Activated CD8-positive, alpha-beta memory T cell treated with anti-CD3 and anti-CD28 coated beads, Interleukin-2, amount 50 U/mL, for 1 hour (primary cell): ENCODE data around the gene SLA2.
A peak's percentile ranks its signal among the peaks of the same experiment; 100 is the strongest.

Experiments used
- DNase-seq: peaks from one replicate; pipeline ENCODE4 v3.0.0-alpha.2; 2020; ENCODE audit errors: extremely low read depth

Gene SLA2

DNA sequence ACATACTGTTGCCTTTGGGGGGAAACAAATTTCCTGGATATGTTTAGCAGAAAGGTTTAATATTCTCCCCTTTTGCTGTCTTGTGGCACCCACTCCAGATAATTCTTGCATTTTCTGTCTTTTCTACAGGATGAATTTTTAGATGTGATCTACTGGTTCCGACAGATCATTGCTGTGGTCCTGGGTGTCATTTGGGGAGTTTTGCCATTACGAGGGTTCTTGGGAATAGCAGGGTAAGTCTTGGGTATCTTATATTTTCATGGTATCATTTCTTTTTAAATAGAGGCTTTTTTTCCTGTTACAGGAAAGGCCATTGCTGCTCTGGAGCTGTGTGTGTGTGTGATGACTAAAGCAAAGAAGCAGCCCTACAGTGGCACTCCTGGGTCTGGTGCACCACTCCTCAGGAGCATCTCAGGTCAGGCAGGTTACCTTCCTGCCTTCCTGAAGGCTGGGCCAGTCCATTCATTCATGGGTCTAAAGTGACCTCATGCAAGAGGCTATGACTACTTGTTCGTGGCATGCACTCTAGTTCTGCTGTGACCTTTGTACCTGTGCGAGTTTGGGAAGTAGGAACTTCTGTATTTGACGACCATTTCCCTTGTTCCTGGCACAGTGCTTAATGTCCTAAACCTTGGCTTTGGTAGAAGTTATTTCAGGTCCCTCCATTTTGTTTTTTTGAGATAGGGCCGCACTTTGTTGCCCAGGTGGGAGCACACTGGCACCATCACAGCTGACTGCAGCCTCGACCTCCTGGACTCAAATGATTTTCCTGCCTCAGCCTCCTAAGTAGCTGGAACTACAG lies 38.2 kb downstream of the SLA2 start:
- DNase-seq = no peak

DNA sequence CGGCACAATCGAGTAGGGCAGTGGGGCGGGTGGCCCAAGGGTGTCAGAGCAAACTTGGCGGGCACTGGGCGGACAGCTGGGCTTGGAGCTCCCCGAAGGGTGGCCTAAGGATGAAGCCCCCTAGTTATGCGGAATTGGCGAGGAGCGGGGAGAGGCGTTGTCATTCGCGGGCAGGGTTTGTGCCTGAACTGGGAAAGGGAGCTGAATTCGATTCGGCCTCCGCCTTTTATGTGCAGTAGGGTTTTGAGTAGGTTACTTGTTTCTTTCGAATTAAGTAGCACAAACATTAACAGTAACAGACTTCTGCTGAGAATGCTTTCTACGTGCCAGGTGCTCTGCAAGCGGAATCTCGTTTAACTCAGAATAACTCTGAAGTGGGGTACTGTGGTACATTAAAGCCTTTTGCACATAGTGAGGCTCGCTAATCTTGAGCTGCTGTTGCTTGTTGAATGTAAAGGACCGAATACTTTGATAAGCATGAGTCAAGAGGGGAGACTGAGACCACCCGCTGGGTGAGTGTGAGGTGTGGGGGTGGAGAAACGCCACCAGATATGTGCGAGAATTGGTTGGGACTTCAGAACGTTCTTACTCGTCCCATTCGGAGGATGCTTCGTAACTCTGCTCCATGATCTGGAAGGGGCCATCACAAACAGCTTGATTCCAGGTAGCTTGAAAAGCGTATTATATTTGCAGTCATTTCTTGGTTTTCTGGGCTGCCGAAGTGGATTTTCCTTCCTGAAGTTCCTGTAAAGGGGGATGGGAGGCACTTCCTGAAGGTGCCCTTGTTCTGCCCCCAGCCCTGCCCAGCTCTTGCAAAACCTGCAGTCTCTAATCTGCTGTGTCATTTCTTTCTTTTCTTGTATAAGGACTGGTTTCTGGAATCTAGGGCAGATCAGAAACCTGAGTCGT lies 39.6 kb downstream of the SLA2 start:
- DNase-seq = no peak

DNA sequence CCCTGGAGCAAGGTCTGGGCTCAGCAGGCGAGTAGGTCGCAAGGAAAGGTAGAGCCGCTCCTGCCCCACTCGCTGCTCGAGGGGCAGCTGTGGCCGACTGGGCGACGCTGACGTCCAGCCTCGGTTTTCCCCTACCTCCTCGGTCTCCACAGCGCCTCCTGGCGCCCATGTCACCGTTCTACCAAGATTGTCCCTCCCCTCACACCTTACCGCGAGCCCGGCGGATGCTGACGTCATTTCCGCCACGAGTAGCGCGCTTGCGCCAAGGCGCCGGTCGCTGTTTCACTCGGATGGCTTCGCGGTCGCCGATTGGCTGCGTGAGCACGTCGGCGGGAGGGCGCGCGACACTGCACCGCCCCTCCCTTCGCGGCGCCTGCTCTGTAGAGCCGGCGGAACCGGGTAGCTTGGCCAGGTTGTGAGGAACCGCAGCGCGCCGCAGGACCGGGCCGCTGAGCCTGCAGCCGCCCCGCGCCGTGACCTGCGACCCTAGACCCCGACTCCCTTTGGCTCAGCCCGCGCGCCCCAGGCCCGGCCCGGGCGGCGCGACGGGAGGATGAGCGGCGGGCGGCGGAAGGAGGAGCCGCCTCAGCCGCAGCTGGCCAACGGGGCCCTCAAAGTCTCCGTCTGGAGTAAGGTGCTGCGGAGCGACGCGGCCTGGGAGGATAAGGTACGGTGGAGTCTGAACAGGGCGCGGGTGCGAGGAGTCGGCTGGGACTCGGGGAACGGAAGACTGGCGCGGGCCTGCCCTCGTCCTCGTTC lies 40.4 kb downstream of the SLA2 start, which contains the start of gene RAB5IF:
Gene RAB5IF, plus strand, starts transcription at position 381 of the 759 bp plus-strand sequence. Its CDS starts 173 bp downstream, at position 554.
- DNase-seq = peak; percentile 96

DNA sequence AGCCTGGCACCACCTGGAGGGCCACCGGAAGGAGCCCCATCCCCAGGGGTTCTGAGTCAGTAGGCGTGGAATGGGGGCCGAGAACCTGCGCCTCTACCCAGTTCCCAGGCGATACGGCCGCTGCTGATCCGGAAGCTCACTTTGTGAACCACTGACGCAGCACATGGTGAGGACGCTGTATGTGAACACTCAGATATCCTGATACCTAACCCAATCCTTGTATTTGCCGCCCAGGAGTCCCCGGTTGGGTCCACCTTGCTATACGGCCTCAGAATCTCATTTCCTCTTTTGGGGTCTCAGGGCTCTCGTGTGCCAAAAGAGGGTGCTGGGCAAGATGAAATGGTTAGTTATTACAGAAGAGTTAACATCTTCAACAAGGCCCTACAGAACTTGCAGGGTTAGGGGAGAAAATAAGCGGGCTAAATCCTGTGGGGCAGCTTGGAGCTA lies 41.0 kb downstream of the SLA2 start:
- no peak for DNase-seq

DNA sequence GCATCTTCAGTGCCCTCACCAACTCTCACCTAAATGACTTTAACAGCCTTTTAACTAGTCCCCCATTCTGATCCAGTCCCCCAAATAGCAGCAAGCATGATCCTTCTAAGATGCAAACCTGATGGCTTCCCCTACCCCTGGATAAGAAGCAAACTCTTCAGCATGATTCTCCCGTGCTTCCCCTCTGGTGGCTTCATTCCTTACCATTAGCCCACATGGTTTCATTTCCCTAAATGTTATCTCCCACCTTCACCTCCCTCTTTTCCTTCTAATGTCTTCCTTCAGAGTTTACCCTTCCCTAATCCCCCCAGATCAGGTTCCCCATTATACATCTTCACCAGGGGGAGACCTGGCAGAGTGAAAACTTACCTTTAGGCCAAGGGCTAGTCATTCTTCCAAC lies 44.5 kb downstream of the SLA2 start:
- DNase-seq = no peak

DNA sequence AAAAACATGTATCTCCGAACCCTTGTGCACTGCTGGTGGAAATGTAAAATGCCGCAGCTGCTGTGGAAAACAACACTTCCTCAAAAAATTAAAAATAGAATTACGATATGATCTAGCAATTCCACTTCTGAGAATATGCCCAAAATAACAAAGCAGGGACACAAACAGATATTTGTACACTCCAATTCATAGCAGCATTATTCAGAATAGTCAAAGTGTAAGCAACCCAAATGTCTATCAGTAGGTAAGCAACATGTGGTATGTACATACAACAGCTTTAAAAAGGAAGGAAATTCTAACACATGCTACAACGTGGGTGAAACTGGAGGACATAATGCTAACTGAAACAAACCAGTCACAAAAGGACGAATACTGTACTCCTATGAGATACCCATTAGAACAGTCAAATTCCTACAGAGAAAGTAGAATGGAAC lies 46.1 kb downstream of the SLA2 start:
- no peak for DNase-seq

DNA sequence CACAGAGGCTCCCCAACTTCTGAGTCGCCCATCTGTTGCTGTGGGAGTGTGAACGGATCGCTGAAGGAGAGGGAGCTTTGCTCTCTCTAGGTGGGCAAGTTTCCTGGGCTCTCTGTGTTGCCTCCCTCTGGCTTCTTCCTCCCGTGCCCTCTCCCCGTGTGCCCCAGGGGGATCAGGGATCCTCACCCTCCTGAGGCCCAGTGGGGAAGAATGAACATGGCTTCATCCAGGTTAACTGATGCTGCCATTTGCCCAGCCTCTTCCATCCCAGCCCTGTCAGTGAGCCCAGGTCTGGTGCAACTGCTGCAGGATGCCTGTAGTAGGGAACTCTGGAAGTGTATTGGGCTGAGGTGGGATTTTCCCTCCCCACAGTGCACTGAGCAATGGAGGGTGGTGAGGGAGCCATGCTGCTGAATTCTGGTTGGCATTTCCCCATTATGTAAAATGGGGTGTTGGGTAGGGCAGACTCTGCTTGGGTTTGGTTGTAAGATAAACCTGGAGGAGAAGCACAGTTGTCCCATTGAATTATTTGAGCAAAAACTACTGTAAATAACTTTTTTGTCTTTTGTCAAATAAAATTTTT lies 52.6 kb downstream of the SLA2 start:
- no peak for DNase-seq

DNA sequence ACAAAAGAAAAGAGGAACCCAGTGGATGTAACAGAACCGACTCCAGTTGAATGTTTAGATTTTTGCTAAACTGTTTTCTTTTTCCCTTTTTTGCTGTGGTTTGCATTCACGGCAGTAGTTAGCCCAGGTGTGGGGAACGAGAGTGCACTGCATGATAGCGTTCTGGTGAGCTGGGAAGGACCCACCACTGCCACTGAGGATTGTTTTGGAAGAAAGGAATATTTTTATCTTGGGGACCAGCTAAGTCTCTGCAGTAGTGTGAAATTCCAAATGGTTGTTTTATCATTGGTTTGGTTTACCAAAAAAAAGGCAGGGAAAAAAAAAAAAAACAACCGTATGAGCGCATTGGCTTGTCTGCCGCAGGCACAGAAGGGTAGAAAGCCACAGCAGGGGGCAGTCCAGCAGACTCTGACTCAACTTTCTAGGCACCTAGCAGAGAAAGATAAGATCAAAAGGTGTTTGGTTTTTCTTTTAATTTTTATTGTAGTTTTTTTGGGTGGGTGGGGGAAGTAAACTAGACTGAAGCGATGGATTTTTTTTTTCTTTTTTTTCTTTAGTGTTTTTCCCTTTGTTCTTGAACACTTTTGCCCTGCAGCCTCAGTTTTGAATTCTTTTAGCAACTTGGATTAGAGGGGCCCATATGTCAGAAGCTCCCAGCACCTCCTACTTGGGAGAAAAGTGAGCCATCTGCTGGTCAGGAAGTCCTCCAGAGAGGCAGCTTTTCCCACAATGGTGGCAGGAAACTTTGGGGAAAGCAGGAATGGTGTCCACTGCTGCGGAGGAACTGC lies 53.9 kb downstream of the SLA2 start:
- no peak for DNase-seq

DNA sequence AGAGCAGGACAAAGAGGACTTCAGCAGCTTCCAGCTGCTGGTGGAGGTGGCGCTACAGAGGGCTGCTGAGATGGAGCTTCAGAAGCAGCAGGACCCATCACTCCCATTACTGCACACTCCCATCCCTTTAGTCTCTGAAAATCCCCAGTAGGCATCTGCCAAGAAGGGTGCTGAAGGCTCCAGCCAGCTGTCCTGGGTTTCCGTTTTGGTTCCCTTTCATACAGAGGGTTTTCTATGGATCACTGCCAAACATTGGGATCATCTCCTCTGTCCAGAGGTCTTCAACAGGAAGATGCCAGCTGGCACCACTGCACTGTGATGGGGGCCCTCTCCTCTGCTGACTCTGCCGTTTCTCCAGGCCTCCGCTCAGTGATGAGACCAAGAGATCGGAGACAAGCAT lies 54.7 kb downstream of the SLA2 start:
- DNase-seq = no peak

DNA sequence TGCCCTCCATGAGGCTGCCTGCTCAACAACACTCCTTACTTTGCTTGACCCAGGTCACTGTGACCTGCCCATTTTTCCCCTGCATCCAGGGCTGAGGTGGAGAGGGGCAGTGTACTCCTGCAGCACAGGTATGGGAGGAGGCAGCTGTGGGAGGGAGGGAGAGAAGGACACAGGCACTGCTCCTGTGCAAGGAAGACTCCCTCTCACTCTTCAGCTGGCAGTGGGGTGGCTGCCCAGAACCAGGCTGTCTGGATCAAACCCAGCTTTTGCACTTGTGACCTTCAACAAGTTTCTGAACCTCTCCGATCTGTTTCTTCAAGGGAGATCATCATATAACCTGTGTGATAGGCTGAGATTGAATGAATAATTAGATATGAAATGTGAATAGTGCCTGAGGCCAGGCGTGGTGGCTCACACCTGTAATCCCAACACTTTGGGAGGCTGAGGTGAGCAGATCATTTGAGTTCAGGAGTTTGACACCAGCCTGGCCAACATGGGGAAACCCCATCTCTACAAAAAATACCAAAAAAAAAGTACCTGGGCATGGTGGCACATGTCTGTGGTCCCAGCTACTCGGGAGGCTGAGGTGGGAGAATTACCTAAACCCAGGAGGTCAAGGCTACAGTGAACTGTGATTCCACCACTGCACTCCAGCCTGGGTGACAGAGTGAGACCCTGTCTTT lies 58.5 kb downstream of the SLA2 start:
- DNase-seq = no peak

DNA sequence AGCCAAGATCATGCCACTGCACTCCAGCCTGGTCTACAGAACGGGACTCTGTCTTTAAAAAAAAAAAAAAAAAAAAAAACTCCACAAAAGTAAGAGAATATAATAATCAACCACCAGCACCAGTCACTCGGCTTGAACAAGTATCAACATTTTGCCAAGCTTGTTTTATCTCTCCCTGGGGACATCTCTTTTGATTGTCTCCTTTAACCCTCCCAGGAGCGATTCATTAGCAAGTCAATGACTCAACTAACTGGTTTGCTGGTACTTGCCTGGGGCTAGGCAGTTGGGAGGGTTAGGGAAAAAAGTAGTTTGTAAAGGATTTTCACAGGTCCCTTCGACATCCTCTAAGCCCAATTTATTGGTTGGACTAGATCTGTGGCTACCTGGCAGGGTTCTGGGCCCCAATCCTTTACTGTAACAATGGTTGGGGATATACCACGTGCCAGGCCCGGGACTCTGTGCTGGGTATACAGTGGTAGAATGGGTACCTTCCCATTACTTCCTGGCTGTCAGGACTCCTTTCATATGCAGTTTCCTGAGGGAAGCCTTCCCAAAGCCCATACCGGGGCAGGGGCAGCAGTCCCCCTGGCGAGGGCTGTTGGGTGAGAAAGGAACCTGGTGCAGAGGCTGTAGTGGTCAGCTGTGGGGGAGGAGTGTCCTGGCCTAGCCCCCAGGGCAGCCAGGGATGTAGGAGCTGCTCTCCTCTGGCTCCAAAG lies 60.4 kb downstream of the SLA2 start:
- DNase-seq = no peak

DNA sequence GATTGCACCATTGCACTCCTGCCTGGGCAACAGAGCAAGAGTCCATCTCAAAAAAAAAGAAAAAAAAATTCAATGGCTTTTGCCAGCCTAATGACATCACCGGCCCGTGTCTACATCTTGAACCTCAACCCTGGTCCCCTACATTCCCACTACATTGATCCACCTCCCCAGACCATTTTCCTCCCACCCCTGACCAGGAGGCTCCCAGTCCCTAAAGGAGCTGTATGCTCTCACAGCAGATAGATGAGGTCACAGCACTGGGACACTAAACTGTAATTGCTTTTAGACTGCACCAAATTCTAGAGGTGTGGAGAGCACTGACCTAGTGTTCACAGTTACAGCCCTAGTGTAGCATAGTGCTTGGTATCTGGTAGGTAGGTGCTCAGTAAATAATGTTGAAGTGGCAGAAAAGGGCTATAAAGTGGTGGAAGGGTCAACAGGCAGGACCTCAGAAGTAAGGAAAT lies 61.9 kb downstream of the SLA2 start:
- no peak for DNase-seq

DNA sequence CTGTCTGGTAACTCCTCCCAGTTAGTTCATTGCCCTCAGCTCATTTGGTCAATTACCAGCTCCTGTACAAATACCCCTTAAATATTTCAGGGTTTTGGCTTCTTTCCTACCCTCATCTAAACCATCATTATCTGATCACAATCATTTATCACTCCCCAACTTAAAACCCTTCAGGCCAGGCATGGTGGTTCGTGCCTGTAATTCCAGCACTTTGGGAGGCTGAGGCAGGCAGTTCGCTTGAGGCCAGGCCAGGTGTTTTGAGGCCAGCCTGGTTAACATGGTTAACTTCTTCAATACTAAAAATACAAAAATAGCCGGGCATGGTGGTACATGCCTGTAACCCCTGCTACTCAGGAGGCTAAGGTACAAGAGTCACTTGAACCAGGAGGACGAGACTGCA lies 63.2 kb downstream of the SLA2 start:
- no peak for DNase-seq

DNA sequence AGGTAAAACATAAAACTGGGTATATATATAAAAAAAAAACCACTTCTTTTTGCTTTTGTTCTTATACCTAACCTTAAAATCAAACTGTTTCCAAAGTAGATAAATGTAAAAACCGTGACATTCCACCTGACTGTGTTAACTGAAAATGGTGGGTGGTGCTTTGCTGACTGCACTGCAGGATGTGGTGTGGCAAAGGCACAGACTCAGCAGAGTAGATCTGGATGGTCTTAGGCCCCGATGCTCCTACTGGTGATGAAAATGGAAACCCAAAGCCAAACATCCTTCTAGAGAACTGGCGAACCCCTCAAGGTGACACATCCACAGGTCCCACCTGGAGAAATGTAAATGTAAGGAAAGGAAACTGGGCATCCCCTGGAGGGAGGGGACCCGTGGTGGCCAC lies 63.7 kb downstream of the SLA2 start:
- no peak for DNase-seq

DNA sequence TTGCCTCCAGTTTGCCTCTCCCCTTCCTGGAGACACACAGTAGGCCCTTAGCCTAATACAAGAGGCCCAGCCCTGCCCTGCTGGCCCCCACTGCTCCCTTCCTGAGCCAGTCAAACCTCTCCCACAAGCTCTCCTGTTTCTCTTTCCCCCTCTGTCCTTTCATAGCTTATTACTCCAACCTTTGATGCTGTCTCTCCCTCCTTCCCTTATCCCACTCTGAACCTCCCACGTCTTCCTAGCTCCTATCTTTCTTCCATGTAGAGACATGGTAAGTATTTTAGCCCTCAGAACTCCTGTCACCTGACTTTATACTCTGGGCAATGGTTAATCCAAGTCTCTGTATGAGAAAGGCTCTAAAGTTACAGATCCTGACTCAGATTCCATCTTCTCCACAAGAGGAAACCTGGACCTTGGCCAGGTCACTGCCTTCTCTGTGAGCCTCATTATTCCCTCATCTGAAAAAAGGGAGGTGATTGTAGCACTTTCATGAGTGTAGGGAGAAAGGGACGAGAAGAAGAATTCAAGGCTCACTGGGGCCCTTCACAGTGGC lies 65.9 kb downstream of the SLA2 start:
- no peak for DNase-seq

DNA sequence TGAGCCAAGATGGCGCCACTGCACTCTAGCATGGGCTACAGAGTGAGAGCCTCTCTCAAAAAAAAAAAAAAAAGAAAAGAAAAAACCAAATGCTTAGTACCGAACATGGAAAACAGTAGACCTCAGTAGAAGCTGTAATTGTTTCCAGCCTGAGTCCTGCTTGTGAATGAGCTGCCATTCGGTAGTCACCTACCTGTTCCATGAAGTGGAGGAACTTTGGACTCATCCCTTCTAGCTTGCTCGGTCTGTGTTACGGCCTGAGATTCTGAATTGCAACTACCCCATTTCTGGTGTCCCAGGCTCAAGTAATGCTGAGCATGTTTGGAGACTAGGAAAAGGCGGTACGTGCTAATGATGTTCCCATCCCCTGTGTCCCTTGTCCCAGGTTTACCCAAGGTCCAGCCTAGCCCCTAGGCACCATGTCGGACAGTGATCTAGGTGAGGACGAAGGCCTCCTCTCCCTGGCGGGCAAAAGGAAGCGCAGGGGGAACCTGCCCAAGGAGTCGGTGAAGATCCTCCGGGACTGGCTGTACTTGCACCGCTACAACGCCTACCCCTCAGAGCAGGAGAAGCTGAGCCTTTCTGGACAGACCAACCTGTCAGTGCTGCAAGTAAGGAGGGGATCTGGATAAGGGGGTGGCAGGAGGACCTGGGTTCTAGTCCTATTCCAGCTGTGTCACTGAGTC lies 67.5 kb downstream of the SLA2 start:
- DNase-seq = no peak

DNA sequence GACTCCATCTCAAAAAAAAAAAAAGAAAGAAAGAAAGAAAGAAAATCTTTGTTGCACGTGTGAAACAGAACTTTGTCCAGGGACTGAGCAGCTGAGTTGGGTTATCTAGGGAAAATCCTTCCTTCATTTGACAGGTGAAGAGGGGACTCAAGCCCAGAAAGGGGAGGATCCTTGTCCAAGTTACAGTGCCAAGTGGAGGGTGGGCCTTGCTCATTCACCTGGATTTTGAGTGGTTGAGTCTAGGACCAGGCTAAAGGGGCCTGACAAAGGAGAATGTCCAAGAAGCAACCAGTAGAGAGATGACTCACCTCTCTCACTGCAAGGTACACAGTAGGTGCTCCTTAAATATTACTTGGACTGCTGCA lies 69.9 kb downstream of the SLA2 start:
- no peak for DNase-seq

DNA sequence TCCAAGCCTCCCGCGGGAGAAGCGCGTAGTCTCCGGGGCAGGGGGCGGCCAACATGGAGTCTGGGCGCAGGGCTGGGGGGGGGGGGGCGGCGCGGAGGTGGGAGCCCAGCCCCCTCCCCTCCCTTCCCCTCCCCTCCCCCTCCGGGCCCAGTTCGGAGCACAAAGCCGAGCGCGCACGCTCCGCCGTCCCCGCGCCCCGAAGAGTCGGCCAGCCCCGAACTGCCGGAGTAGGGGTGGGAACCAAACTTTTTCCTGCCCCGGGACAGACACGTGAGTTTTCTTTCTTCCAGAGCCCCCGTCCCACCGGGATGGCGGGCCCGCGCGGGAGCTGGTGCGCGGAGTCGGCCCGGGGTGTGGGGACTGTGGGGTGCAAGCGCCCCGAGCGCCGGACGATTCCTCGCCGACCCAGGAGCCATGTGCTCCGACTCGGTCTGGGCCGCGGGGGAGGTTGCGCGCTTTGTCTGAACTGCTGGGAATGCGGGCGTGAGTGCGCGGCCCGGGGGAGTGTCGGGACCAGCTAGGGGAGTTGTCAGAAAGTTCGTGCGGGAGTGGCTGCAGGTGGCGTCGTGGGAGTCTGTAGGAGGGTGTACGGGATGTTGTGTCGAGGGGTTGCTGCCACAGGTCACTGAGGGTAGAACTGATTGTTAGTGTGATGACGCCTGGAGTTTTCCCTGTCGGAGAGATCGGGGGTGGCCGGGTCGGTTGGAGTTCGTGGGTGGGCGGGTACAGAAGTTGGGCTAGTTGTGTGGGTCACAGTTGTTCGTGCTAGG lies 71.4 kb downstream of the SLA2 start:
- no peak for DNase-seq
